ENCODE data around the gene TUBA1C.
A peak's percentile ranks its signal among the peaks of the same experiment; 100 is the strongest.
"Not testable (repeated sequence)": the region's sequence is repeated elsewhere in the genome, so short reads cannot be mapped to it uniquely, and the experiment has no call there.

TUBA1C gene

DNA sequence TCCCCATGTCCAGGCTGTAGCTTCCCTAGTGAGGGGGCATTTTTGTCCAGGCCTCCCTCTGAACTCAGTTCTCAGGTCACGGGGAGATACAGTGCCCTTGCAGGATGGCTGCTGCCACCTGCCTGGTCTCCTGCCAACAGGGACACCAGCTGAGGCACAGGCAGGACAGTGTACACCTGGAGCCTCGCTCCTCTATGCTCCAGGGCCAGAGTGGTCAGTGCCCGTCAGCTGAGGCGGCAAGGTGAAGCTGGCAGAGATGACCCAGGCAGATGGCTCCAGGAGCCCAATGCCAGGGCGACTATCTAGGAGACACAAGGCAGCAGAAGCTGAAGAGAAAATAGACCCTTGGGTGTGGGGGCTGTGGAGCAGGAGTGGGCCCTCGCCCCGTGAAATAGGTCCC is 12.6 kb downstream of the TUBA1C start:
- no peak for DNase-seq

DNA sequence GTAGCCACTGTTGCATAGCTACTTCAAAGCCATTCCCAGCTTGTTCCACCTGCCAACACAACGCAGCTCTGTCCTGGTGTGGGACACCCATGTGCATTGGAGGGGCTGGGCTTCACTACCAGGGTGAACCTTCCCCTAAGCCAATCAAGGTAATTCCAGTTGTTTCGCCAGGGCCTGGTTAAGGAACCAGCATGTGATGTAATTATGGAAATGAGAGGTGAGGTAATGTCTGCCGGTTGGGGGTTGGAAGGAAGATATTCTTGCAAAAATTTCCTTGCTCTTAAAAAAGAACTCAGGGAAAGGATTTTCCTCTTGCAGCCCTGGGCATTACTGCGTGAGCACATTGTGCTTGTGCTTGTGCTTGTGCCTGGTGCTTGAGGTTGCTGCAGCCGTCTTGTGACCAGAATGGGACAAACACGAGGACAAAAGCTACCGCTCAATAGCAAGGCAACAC is 14.9 kb downstream of the TUBA1C start:
- DNase-seq, result no peak
- in situ Hi-C loops (cut with HindIII; ENCODE audit: low pct_ligation_motif_present, low pct_unique_long_range_greater_than_20kb, low sequenced_read_pairs), result no loop called here

More for the DNA sequence above, 12.6 kb downstream of the TUBA1C start:
- in situ Hi-C loops (cut with HindIII; ENCODE audit: low pct_ligation_motif_present, low pct_unique_long_range_greater_than_20kb, low sequenced_read_pairs), result no loop called here

DNA sequence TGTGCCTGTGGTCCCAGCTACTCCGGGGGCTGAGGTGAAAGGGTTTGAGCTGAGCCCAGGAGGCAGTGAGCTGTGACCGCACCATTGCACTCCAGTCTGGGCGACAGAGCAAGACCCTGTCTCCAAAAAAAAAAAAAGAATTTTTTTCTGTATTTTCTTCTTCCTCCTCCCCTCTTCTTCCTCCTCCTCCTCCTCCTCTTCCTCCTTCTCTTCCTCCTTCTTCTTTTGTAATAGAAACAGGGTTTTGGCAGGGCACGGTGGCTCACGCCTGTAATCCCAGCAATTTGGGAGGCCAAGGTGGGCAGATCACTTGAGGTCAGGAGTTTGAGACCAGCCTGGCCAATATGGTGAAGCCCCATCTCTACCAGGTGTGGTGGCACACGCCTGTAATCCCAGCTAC is 15.7 kb downstream of the TUBA1C start:
- DNase-seq; in situ Hi-C loops (cut with HindIII; ENCODE audit: low pct_ligation_motif_present, low pct_unique_long_range_greater_than_20kb, low sequenced_read_pairs): not testable (repeated sequence)

DNA sequence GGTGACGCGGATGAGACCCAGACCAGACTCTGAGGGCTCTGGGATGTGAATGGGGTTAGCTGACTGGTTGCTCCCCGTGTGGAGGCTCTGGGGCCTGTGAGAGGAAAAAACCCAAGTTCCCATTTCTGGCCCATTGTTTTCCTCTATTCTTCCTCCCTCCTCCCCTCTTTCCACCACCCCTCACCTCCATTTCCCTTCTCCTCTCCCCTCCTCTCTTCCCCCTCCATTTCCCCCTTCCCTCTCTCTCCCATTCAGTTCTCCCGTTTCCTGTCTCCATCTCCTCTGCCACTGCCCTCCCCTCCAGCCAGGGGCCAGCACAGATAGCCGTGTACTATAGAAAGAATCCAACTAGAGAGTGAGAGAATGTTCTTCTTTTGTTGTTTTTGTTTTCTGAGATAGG is 17.4 kb downstream of the TUBA1C start:
- in situ Hi-C loops (cut with HindIII; ENCODE audit: low pct_ligation_motif_present, low pct_unique_long_range_greater_than_20kb, low sequenced_read_pairs), result no loop called here
- no peak for DNase-seq

DNA sequence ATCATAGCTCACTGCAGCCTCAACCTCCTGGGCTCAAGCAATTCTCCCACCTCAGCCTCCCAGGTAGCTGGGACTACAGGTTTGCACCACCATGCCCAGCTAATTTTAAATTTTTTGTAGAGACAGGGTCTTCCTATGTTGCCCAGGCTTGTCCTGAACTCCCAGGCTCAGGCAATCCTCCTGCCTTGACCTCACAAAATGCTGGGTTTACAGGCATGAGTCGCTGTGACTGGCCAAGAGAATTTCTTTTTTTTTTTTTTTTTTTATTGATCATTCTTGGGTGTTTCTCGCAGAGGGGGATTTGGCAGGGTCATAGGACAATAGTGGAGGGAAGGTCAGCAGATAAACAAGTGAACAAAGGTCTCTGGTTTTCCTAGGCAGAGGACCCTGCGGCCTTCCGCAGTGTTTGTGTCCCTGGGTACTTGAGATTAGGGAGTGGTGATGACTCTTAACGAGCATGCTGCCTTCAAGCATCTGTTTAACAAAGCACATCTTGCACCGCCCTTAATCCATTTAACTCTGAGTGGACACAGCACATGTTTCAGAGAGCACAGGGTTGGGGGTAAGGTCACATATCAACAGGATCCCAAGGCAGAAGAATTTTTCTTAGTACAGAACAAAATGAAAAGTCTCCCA is 18.0 kb downstream of the TUBA1C start:
- DNase-seq; in situ Hi-C loops (cut with HindIII; ENCODE audit: low pct_ligation_motif_present, low pct_unique_long_range_greater_than_20kb, low sequenced_read_pairs): not testable (repeated sequence)

DNA sequence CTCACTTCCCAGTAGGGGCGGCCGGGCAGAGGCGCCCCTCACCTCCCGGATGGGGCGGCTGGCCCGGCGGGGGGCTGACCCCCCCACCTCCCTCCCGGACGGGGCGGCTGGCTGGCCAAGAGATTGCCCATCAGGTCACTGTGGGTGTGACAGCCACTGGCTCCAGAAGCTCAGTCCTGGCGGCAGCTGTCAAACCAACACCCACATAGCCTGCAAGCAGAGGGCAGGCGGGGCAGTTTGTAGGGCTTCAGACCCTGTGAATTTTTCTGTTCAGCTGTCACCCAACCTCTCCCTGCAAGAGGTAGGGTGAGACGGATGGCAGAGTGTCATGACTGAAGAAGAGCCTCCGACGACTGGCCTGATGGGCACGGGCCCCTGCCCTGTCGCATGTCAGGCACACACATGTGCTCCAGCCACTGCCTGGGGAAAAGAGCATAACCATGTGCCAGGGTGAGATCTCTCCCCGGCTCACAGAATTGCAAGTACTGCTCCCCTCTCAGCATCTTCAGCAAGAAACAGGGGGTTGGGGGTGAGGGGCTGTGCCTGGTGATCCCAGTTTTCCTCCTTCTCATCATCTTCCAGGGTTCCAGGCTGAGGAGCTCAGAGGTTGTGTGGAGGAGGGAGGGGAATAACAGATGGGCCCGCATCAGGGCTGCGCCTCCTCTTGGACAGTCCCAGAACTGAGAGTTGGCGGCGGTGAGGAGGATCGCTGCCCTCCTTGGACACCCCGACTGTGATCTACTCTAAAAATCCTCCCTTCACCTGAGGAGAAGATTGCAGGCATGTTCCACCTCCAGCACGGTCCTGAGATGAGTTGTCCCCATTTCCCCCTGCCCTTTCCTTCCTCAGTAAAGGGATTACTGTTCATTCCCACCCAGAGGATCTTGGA is 18.9 kb downstream of the TUBA1C start:
- DNase-seq, result no peak
- in situ Hi-C loops (cut with HindIII; ENCODE audit: low pct_ligation_motif_present, low pct_unique_long_range_greater_than_20kb, low sequenced_read_pairs), result no loop called here

DNA sequence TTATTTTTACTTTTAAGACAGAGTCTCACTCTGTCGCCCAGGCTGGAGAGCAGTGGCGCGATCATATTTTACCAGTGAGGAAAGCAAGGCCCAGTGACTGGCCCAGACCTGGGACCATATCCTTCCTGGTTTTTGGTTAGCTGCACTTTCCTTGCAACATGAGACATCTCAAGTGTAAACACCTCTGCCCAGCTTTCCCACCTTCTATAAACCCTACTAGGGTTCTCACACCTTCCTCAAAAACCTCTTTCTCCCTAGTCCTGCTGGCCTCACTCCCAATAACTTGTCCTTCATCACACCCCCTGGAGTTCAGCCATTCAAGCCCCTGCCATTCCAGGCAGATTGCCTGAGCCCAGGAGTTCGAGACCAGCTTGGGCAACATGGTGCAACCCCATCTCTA is 19.8 kb downstream of the TUBA1C start:
- DNase-seq, result no peak
- in situ Hi-C loops (cut with HindIII; ENCODE audit: low pct_ligation_motif_present, low pct_unique_long_range_greater_than_20kb, low sequenced_read_pairs), result no loop called here

DNA sequence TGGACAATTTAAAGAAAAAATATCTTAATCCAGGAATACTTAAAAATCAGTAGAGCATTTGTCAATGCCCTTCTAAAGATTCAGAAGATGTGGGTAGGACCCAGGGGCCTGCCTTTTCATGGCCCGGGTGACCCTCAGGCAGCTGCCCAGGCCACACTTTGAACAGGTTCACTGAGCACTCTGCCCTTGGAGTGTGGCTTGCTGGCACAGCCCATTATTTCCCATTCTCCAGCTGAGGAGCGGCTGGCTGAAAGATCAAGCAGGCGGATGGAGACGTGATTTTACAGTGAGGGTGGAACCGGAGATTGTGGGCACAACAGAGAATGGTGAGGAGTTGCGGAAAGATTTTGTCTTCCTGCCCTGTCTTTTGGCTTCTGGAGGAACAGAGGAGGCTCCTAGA is 23.0 kb downstream of the TUBA1C start:
- in situ Hi-C loops (cut with HindIII; ENCODE audit: low pct_ligation_motif_present, low pct_unique_long_range_greater_than_20kb, low sequenced_read_pairs), result no loop called here

DNA sequence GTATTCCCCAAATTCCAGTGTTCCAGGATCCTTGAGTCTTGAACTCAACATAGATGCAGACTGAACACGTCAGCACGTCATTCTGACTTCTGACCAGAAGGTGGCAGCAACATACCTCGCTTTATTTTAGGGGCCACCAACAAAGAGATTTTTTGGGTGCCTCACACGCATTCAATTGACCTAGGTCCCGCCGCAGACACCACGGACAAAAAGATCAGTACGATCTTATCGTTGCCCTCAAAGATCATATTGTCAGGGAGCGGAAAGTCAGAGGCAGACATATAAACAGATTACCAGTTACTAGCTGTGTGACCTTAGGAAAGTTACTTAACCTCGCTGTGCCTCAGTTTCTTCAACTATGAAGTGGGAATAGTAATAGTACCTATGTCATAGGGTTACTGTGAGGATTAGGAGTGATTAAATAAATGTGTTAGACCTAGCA is 23.6 kb downstream of the TUBA1C start:
- in situ Hi-C loops (cut with HindIII; ENCODE audit: low pct_ligation_motif_present, low pct_unique_long_range_greater_than_20kb, low sequenced_read_pairs), result no loop called here
- DNase-seq, result peak; percentile 66

More for the DNA sequence above, 23.0 kb downstream of the TUBA1C start:
- no peak for DNase-seq

DNA sequence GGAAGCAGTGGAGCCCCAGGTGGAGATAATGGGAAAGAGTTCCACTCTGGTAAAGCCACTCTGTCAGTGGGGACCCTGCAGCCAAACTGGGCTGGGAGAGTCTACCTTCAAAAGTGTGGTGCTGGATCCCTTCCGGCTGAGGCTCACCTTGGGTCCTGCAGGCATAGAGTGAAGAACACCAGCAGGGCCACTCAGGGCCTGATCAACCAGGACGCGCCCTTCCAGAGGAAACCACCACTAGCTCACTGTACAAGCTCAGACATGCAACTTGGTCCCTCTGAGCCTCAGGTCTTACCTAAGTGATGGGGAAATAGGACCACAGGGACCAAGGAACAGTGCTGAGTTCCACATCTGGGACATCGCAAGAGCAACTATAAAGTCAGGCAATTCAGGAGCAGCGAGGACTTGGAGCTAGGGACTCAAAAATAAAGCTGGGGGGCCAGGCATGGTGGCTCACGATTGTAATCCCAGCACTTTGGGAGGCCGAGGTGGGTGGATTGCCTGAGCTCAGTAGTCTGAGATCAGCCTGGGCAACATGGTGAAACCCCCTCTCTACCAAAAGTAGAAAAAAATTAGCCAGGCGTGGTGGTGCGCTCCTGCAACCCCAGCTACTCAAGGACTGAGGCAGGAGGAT is 24.2 kb downstream of the TUBA1C start:
- no peak for DNase-seq
- in situ Hi-C loops (cut with HindIII; ENCODE audit: low pct_ligation_motif_present, low pct_unique_long_range_greater_than_20kb, low sequenced_read_pairs), result no loop called here

DNA sequence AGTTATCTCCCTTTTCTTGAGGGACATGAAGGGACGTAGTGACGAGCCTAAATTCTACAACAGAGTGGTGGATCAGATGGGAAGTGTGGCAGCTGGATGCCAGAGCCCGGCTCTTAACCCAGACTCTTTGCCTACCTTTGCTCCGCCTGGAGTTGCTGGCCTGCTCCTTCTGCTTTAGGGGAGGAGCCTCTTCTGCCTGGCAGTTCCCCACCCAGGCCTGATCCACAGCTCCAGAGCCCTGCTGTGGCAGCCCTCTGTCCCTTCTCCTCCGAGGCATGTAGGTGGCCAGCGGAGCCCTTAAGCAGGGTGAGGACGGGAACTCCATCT is 27.8 kb downstream of the TUBA1C start:
- in situ Hi-C loops (cut with HindIII; ENCODE audit: low pct_ligation_motif_present, low pct_unique_long_range_greater_than_20kb, low sequenced_read_pairs), result no loop called here

DNA sequence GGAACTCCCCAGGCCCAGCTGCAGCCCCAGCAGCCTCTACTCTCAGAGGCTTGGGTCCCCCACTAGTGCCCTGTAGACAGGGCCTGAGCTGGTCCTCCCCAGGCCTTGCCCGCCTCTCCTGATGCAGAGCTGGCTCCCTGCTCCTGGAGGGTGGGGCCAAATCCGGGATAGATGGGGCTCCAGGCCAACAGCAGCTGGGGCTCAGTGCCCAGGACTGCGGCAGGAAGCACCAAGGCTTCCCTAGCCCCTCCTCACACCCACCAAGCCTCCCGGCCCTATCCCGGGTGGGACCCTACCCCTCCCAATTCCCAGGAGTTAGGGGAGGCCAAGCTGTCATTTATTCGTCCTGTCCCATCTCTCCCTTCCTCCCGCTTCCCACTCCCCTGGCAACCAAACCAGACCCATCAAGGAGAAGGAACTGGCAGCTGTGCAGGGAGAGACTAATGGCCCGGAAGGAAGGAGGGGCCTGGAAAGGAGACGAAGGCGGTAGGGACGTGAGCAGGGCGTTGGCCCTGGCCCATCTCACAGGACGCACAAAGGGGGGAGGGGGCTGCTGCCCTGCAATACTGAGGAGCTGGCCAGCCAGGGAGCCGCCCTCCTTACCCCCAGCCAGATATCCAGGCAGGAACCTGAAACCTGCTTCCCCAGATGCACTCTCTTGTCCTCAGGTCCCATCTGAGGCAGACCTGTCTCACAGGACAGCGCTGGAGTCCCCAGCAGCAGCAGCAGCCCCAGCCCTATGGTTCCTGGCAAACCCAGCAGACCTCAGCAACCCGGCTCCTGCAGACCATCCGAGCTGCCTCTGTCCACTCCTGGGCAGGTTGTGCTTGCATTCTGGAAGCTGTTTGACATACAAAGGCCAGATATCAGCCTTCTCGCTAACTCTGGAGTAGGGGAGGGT is 28.4 kb downstream of the TUBA1C start:
- in situ Hi-C loops (cut with HindIII; ENCODE audit: low pct_ligation_motif_present, low pct_unique_long_range_greater_than_20kb, low sequenced_read_pairs), result no loop called here
- DNase-seq, result no peak

More for the DNA sequence above, 27.8 kb downstream of the TUBA1C start:
- DNase-seq, result no peak

DNA sequence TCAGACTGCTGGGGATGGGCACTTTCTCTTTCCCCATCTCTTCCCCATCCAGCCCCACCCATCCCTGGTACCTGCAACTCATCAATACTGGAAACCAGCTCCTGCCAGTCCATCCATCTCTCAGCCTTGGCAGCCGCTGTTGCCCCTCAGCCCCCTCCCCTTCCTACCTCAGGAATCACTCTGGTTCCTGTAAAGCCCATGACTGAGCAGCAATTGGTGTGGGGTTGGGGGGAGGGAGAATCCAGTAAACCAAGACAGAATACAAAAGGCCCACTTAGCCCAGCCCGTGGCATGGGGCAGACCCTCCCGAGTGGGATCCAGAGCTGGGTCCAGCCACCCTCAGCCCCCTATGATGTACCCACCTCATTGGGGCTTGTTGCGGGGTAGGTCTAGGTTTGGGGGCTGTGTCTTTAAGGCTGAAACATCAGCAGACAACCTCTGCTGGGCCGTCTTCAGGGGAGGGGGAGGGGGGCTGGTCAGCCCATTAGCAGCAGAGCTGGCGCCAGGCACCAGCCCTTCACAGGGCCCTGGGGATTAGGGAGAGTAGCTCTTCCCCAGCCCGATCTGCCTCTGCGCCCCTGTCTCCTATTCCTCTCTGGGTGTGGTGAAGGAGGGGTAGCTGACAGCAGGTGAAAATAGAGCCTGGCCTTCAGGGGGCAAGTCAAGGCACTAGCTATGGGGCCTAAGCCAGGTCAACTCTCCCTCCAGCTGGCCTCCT is 29.4 kb downstream of the TUBA1C start:
- in situ Hi-C loops (cut with HindIII; ENCODE audit: low pct_ligation_motif_present, low pct_unique_long_range_greater_than_20kb, low sequenced_read_pairs), result no loop called here
- DNase-seq, result no peak

DNA sequence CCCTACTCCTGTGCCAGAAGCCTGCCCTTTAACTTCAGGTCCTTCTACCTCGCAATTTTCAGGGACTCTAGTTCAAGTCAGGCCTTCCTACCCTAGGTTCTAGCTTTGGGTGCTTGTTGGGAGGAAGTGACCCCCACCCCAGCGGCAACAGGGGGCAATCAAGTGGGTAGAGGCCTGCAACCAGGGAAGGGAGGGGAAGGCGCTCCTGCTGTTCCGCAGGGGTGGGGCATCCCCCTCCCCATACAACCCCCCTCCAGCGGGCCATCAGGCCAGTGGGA is 29.9 kb downstream of the TUBA1C start:
- no peak for DNase-seq
- in situ Hi-C loops (cut with HindIII; ENCODE audit: low pct_ligation_motif_present, low pct_unique_long_range_greater_than_20kb, low sequenced_read_pairs), result no loop called here

DNA sequence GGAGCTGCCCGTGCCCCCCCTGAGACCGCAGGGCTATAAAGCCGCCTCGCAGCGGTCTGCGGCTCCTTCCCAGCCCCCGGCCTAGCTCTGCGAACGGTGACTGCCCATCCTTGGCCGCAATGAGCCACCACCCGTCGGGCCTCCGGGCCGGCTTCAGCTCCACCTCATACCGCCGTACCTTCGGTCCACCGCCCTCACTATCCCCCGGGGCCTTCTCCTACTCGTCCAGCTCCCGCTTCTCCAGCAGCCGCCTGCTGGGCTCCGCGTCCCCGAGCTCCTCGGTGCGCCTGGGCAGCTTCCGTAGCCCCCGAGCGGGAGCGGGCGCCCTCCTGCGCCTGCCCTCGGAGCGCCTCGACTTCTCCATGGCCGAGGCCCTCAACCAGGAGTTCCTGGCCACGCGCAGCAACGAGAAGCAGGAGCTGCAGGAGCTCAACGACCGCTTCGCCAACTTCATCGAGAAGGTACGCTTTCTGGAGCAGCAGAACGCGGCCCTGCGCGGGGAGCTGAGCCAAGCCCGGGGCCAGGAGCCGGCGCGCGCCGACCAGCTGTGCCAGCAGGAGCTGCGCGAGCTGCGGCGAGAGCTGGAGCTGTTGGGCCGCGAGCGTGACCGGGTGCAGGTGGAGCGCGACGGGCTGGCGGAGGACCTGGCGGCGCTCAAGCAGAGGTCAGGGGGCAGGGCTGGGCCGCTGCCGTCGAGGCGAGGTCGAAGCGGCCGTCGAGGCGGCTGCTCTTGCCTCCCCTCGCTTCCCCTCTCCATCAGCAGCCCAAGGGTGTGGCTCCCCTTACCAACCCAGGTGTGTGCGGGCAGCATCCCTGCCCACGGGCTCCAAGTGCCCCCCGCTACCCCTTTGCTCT is 30.4 kb downstream of the TUBA1C start, which contains the start of gene PRPH:
PRPH (plus strand) TSS at position 66 of the 855 bp plus-strand sequence; CDS start at position 120, 54 bp downstream.
- in situ Hi-C loops (cut with HindIII; ENCODE audit: low pct_ligation_motif_present, low pct_unique_long_range_greater_than_20kb, low sequenced_read_pairs), result no loop called here
- DNase-seq, result no peak

DNA sequence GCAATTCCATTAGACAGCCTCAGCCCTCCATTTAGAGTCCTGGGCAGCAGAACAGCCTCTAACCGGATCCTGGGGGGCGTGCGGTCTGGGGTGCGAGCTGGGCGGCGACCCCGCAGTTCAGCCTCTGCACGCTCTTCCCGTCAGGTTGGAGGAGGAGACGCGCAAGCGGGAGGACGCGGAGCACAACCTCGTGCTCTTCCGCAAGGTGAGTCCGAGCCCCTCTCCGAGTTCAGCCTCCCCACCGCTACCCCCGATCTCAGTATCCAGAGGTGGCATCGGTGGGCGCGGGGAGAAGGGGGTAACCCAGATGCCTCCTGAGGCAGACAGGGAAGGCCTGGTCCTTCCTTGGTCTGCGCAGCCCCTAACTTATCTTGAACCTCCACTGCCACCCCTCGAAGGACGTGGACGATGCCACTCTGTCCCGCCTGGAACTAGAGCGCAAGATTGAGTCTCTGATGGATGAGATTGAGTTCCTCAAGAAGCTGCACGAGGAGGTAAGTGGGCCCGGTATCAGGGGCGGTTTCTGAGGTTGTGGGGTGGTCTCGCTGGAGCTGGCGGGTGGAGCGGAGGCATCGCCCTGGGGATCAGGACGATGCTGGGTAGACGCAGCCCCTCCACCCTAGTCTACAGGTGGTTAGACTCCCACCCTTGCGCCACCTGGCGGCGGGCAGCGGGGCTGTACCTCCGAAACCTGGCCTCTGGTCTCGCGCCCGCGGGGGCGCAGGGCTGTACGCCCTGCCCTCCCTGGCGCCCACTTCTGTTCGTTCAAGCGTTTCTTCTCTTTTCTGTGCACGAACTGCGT is 31.4 kb downstream of the TUBA1C start:
- DNase-seq, result peak; percentile 60
- in situ Hi-C loops (cut with HindIII; ENCODE audit: low pct_ligation_motif_present, low pct_unique_long_range_greater_than_20kb, low sequenced_read_pairs), result no loop called here
